ENCODE data around the gene THSD7A.
A peak's percentile ranks its signal among the peaks of the same experiment; 100 is the strongest.

Gene THSD7A

DNA sequence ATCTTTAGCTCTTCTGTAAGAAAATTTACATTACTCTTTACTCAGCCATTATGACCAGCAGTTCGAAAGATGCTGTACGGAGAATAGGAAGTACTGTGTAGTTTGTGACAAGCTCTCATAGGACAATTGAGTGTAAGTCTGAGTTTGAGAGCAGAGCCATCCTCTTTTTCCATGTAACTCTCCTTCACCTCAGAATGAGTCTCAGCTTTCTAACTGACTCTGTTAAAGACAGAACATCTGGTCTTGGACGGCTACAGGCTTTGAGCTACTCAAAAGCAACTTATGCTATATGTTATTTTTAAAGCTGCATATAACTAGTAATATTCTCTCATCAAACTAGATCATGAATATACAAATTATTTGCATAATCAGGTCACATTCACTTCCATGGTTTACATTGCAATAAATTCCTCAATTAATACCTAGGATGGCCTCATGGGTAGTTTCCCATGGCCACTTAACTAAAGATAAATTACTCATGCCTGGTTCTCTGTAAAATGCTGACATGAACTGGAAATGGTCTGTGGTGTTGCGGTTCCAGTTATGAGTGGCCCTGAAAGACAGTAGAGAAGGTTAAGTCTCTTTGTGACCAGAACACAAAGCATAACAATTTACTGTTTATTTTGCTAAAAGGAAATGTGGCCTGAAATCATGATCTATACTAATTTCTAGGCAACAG, 499.7 kb downstream of the THSD7A start:
- no peak for TF ChIP-seq POLR2A (IDR thresholded peaks at IDR 0.05; ENCODE audit: low read depth, low read length)
- no peak for TF ChIP-seq TAF1 (IDR thresholded peaks at IDR 0.05; ENCODE audit: borderline replicate concordance, low read depth, low read length)
- no peak for TF ChIP-seq POLR2AphosphoS5 (IDR thresholded peaks at IDR 0.05; ENCODE audit: low read depth, low read length)
- no peak for FAIRE-seq
- DNase-seq (ENCODE audit: insufficient read length) = no peak

GRCh38 chr7:11331128-11332102, 500.6 kb downstream of the THSD7A start:
- FAIRE-seq = peak; percentile 48
- TF ChIP-seq POLR2AphosphoS5 (IDR thresholded peaks at IDR 0.05; ENCODE audit: low read depth, low read length) = no peak
- TF ChIP-seq POLR2A (IDR thresholded peaks at IDR 0.05; ENCODE audit: low read depth, low read length) = no peak
- TF ChIP-seq TAF1 (IDR thresholded peaks at IDR 0.05; ENCODE audit: borderline replicate concordance, low read depth, low read length) = no peak
- DNase-seq (ENCODE audit: insufficient read length) = no peak

DNA sequence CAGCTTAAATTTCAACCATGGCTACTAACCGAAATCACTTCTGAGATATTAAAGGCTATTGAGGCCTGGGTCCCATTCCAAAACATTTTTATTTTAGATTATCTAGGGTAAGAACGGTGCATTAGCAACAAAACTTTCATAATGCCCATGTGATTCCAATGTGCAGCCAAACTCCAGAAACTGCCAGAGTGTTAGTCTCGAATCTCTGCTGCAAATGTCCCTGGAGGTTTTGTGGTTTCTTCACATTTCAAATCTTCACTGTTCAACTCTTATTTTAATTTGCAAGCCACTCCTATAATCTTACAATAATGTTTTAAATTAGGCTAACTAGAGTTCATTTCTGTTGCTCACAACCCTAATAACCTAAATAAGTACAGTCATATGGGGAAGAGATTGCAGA, 501.3 kb downstream of the THSD7A start:
- FAIRE-seq = no peak
- no peak for DNase-seq (ENCODE audit: insufficient read length)
- no peak for TF ChIP-seq TAF1 (IDR thresholded peaks at IDR 0.05; ENCODE audit: borderline replicate concordance, low read depth, low read length)
- no peak for TF ChIP-seq POLR2A (IDR thresholded peaks at IDR 0.05; ENCODE audit: low read depth, low read length)
- no peak for TF ChIP-seq POLR2AphosphoS5 (IDR thresholded peaks at IDR 0.05; ENCODE audit: low read depth, low read length)

DNA sequence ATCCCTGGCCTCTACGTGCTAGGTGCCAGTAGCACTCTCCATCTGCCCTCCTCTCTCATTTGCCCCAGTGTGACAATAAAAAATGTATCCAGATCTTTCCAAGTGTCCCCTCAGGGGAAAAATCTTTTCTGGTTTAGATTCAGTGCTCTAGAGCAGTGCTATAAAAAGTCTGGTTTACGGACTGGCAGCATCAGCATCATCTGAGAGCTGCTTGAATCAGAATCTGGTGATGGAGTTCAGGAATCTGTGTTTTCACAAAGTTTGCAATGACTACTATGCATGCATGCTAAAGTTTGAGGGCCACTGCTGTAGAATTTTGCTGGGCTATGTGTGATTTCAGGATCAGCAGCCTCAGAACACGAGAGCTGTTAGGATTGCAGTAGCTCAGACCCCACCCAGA, 501.8 kb downstream of the THSD7A start:
- no peak for FAIRE-seq
- TF ChIP-seq POLR2AphosphoS5 (IDR thresholded peaks at IDR 0.05; ENCODE audit: low read depth, low read length) (no peak), TAF1 (IDR thresholded peaks at IDR 0.05; ENCODE audit: borderline replicate concordance, low read depth, low read length) (no peak), POLR2A (IDR thresholded peaks at IDR 0.05; ENCODE audit: low read depth, low read length) (no peak)
- DNase-seq (ENCODE audit: insufficient read length) = no peak

DNA sequence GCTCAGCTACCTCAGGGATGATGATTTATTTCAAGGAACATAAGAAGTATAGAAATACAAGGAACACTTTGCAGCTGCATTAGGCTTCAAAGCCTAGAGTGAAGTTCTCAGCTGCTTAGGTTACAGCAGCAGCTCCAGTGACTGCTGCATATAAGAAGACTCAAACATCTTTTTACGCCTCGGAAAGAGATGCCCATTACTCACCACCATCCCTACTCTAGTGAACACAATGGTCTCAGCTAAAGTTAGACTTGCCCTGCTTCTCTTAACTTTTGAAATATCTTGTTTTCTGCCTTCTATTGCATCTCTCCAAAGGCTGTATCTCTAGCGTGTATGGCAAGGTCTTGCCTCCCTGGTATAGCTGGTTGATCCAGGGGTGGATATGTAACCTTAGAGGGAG, 502.4 kb downstream of the THSD7A start:
- DNase-seq (ENCODE audit: insufficient read length) (no peak), FAIRE-seq (no peak)
- no peak for TF ChIP-seq TAF1 (IDR thresholded peaks at IDR 0.05; ENCODE audit: borderline replicate concordance, low read depth, low read length)
- TF ChIP-seq POLR2AphosphoS5 (IDR thresholded peaks at IDR 0.05; ENCODE audit: low read depth, low read length) = no peak
- TF ChIP-seq POLR2A (IDR thresholded peaks at IDR 0.05; ENCODE audit: low read depth, low read length) = no peak

DNA sequence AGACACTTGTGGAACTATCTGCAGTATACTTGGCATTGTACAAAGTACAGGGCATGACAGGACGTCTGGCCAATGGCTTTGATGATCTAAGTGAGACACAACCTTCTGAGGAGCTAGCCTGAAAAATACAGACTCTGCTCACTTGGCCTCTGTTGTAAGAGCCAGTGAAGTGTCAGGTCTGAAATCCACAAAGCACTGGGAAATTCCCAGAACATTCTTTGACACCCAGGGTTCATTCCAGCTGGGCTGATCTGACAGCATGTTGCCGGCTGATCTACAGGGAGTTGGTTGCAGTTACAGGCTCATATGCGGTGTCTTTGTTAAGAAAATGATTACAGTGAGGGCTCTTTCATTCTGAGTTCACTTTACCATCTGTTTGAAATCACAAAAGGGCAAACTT, 503.7 kb downstream of the THSD7A start:
- TF ChIP-seq POLR2AphosphoS5 (IDR thresholded peaks at IDR 0.05; ENCODE audit: low read depth, low read length) (no peak), TAF1 (IDR thresholded peaks at IDR 0.05; ENCODE audit: borderline replicate concordance, low read depth, low read length) (no peak), POLR2A (IDR thresholded peaks at IDR 0.05; ENCODE audit: low read depth, low read length) (no peak)
- DNase-seq (ENCODE audit: insufficient read length) = no peak
- FAIRE-seq = no peak

GRCh38 chr7:11327633-11328032, 504.4 kb downstream of the THSD7A start:
- no peak for TF ChIP-seq POLR2A (IDR thresholded peaks at IDR 0.05; ENCODE audit: low read depth, low read length)
- no peak for TF ChIP-seq POLR2AphosphoS5 (IDR thresholded peaks at IDR 0.05; ENCODE audit: low read depth, low read length)
- no peak for TF ChIP-seq TAF1 (IDR thresholded peaks at IDR 0.05; ENCODE audit: borderline replicate concordance, low read depth, low read length)
- no peak for DNase-seq (ENCODE audit: insufficient read length)
- no peak for FAIRE-seq

All from GM12892 (cell line).